ENCODE data around the gene ALDH2. TPM values are rescaled to one million over a fixed set of nuclear protein-coding genes. Genes with fewer than 3 reads are reported as not detected.

The ALDH2 gene
- total and polyA plus RNA-seq, 2 donors (not counting 1 experiment from before 2014, with no cell fraction given) = 27.7 to 53.7 TPM

DNA sequence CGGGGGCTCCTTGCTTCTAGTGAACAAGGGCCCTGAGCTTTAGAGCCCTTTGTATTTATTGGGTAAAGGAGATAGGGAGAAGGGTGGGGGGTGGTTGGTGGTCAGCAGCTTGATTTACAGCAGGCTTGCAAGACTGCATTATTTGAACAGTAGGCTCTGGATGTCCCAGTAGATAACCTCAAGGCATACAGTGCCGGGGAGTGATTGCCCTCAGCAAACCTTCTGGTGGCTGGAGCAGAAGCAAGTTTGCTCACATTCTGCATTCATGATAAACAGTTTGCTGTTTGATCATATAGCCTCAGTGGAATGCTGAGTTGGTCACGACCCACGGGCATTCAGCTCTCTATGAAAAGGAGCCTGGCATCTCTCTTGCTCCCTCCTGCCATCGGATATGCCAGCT, 58.8 kb downstream of the ALDH2 start:
- no peaks in the 10 kb centered on the region for H3K36me3 ChIP-seq (ENCODE audit: control insufficient read depth, insufficient read depth, low read length)
- no peak overlapping the region for H3K4me2 ChIP-seq (ENCODE audit: extremely low read depth, insufficient read depth, low read length)
- peaks cover 3% of the 10 kb centered on the region for H3K27me3 ChIP-seq (ENCODE audit: control insufficient read depth, insufficient read depth, low read length)
- H3K79me2 ChIP-seq (ENCODE audit: control insufficient read depth, insufficient read depth, low read length) = no peaks in the 10 kb centered on the region
- no peaks in the 10 kb centered on the region for H3K9me3 ChIP-seq (ENCODE audit: control insufficient read depth, insufficient read depth, low read depth, low read length)
- no peak overlapping the region for H3K4me3 ChIP-seq (replicated peaks in 1 of 4; ENCODE audit: control extremely low read depth in 1 of 4, insufficient read depth in 1 of 4, low read depth in 3 of 4, low read length in 4 of 4)
- H2AFZ ChIP-seq (ENCODE audit: low read length) = no peak overlapping the region
- no peaks in the 10 kb centered on the region for H4K20me1 ChIP-seq (ENCODE audit: control insufficient read depth, extremely low read depth, insufficient read depth, low read length)
- H3K4me1 ChIP-seq (ENCODE audit: control insufficient read depth, extremely low read depth, insufficient read depth, low read length) = no peaks in the 10 kb centered on the region
- TF ChIP-seq, protein P1, sequence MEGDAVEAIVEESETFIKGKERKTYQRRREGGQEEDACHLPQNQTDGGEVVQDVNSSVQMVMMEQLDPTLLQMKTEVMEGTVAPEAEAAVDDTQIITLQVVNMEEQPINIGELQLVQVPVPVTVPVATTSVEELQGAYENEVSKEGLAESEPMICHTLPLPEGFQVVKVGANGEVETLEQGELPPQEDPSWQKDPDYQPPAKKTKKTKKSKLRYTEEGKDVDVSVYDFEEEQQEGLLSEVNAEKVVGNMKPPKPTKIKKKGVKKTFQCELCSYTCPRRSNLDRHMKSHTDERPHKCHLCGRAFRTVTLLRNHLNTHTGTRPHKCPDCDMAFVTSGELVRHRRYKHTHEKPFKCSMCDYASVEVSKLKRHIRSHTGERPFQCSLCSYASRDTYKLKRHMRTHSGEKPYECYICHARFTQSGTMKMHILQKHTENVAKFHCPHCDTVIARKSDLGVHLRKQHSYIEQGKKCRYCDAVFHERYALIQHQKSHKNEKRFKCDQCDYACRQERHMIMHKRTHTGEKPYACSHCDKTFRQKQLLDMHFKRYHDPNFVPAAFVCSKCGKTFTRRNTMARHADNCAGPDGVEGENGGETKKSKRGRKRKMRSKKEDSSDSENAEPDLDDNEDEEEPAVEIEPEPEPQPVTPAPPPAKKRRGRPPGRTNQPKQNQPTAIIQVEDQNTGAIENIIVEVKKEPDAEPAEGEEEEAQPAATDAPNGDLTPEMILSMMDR (conservative IDR thresholded peaks at IDR 0.05 in 1 of 2, IDR thresholded peaks at IDR 0.05 in 1 of 2; ENCODE audit: low read depth in 1 of 2, low read length in 2 of 2) = no peak
- no peak for TF ChIP-seq EZH2 (IDR thresholded peaks at IDR 0.05; ENCODE audit: low read length, missing control alignments)
- no peak for DNase-seq (ENCODE audit: low read depth in 2 of 2)
- H3K9ac ChIP-seq (ENCODE audit: insufficient read depth, low read length) = no peak overlapping the region
- H3K27ac ChIP-seq (ENCODE audit: insufficient read depth, low read length) = no peak overlapping the region

DNA sequence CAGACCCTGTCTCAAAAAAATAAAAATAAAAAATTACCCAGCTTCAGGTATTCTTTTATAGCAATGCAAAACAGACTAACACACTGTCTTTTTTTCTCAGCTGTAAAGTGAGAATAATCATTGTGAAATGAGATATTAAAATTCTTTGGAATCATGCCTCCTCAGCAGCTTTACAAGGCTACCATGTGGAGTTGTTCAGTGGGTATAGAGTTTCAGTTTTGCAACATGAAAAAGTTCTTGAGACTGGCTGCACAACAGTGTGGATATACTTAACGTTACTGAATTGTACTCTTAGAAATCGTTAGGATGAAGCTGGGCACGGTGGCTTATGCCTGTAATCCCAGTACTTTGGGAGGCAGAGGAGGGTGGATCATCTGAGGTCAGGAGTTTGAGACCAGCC, 59.6 kb downstream of the ALDH2 start:
- peak in 1 of 2 donors; percentile 15 for DNase-seq (ENCODE audit: low read depth in 2 of 2)
- H3K27me3 ChIP-seq (ENCODE audit: control insufficient read depth, insufficient read depth, low read length) = peaks cover 3% of the 10 kb centered on the region

DNA sequence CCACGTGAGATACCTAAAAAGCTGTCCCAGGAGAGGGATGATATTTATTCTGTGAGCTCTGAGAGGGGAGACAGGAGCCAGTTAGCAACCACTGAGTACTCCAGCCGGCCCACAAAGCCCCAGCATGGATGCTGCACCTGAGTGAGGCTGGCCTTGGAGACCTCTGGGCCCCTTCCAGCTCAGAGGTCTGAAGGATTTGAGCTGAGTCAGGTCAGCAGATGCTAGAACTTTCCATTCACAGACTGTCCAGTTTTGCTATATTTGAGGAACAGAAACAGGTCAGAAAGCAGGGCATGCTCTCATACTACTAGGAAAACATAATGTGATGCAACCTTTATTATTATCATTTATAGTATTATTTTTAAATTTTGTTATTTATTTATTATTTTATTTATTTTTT, 60.3 kb downstream of the ALDH2 start:
- no peaks in the 10 kb centered on the region for H3K4me1 ChIP-seq (ENCODE audit: control insufficient read depth, extremely low read depth, insufficient read depth, low read length)
- H3K36me3 ChIP-seq (ENCODE audit: control insufficient read depth, insufficient read depth, low read length) = no peaks in the 10 kb centered on the region
- TF ChIP-seq, protein P1 (conservative IDR thresholded peaks at IDR 0.05 in 1 of 2, IDR thresholded peaks at IDR 0.05 in 1 of 2; ENCODE audit: low read depth in 1 of 2, low read length in 2 of 2) = no peak
- TF ChIP-seq EZH2 (IDR thresholded peaks at IDR 0.05; ENCODE audit: low read length, missing control alignments) = no peak
- no peak for DNase-seq (ENCODE audit: low read depth in 2 of 2)
- H3K9ac ChIP-seq (ENCODE audit: insufficient read depth, low read length) = no peak overlapping the region
- no peaks in the 10 kb centered on the region for H3K9me3 ChIP-seq (ENCODE audit: control insufficient read depth, insufficient read depth, low read depth, low read length)
- H2AFZ ChIP-seq (ENCODE audit: low read length) = no peak overlapping the region
- H3K27me3 ChIP-seq (ENCODE audit: control insufficient read depth, insufficient read depth, low read length) = peaks cover 3% of the 10 kb centered on the region
- H3K79me2 ChIP-seq (ENCODE audit: control insufficient read depth, insufficient read depth, low read length) = no peaks in the 10 kb centered on the region
- no peak overlapping the region for H3K4me3 ChIP-seq (replicated peaks in 1 of 4; ENCODE audit: control extremely low read depth in 1 of 4, insufficient read depth in 1 of 4, low read depth in 3 of 4, low read length in 4 of 4)
- H3K27ac ChIP-seq (ENCODE audit: insufficient read depth, low read length) = no peak overlapping the region
- H3K4me2 ChIP-seq (ENCODE audit: extremely low read depth, insufficient read depth, low read length) = no peak overlapping the region
- H4K20me1 ChIP-seq (ENCODE audit: control insufficient read depth, extremely low read depth, insufficient read depth, low read length) = no peaks in the 10 kb centered on the region

More for the DNA sequence above, 59.6 kb downstream of the ALDH2 start:
- Histone ChIP-seq H3K9me3 (ENCODE audit: control insufficient read depth, insufficient read depth, low read depth, low read length) (no peaks in the 10 kb centered on the region), H3K36me3 (ENCODE audit: control insufficient read depth, insufficient read depth, low read length) (no peaks in the 10 kb centered on the region), H2AFZ (ENCODE audit: low read length) (no peak overlapping the region), H3K79me2 (ENCODE audit: control insufficient read depth, insufficient read depth, low read length) (no peaks in the 10 kb centered on the region), H4K20me1 (ENCODE audit: control insufficient read depth, extremely low read depth, insufficient read depth, low read length) (no peaks in the 10 kb centered on the region), H3K9ac (ENCODE audit: insufficient read depth, low read length) (no peak overlapping the region), H3K4me2 (ENCODE audit: extremely low read depth, insufficient read depth, low read length) (no peak overlapping the region), H3K4me3 (replicated peaks in 1 of 4; ENCODE audit: control extremely low read depth in 1 of 4, insufficient read depth in 1 of 4, low read depth in 3 of 4, low read length in 4 of 4) (no peak overlapping the region), H3K4me1 (ENCODE audit: control insufficient read depth, extremely low read depth, insufficient read depth, low read length) (no peaks in the 10 kb centered on the region), H3K27ac (ENCODE audit: insufficient read depth, low read length) (no peak overlapping the region)
- TF ChIP-seq, protein P1 (conservative IDR thresholded peaks at IDR 0.05 in 1 of 2, IDR thresholded peaks at IDR 0.05 in 1 of 2; ENCODE audit: low read depth in 1 of 2, low read length in 2 of 2) = no peak
- TF ChIP-seq EZH2 (IDR thresholded peaks at IDR 0.05; ENCODE audit: low read length, missing control alignments) = no peak
